HepG2 (cell line): Measurements from ENCODE around the gene RLN3. TPM values are rescaled to one million over a fixed set of nuclear protein-coding genes. Genes with fewer than 3 reads are reported as not detected.

Experiments
- ATAC-seq: fragments of 200-7000 bp; cut with Tn5 transposase; 3 replicates; pipeline ENCODE4 v1.9.1; 2020; ENCODE audit warnings: mild to moderate bottlenecking, moderate library complexity
- BruUV-seq: library from RNA; stranded (reverse); fragments of 400-500 nt; replicated peaks from 2 replicates; lab custom pipeline; 2021; lab: Mats Ljungman, UMichigan
- CTCF ChIA-PET: fragments of 300-600 bp; formaldehyde crosslinking; extraction: SDS; loops from one replicate; lab custom pipeline; 2021; ENCODE audit warnings: low total read pairs, inconsistent platforms, low intra/inter-chr PET ratio; lab: Yijun Ruan, JAX
- POLR2A ChIA-PET: fragments of 350-600 bp; sonication (Branson Sonifier 250); formaldehyde crosslinking; loops from one replicate; lab custom pipeline; 2020; ENCODE audit warnings: antibody characterized with exemption, inconsistent platforms; lab: Yijun Ruan, JAX
- DNase-seq: peaks from one replicate; pipeline ENCODE4 v3.0.0-alpha.2; 2015; ENCODE audit warnings: low spot score
- FAIRE-seq: peaks from 3 replicates; lab custom pipeline; 2011; peaks lifted over from hg19 to GRCh38; lab: Jason Lieb, UNC
- H2AFZ ChIP-seq: one replicate; pipeline ENCODE4 v1.6.1; 2011; ENCODE audit warnings: low read length, inconsistent platforms
- H3K27ac ChIP-seq: fragments of 300-600 bp; 3 replicates; pipeline ENCODE4 v1.8.0; 2011; ENCODE audit warnings: mixed run types, mild to moderate bottlenecking, mixed read lengths, low read length, inconsistent platforms; ENCODE audit not compliant: insufficient read depth; ENCODE audit errors: extremely low read length
- H3K27me3 ChIP-seq, 2 experiments: fragments of 200-600 bp in 1 of 2; 2 replicates in 1 of 2; 3 replicates in 1 of 2; pipeline versions ENCODE4 v1.6.0 to v1.8.0; 2011; ENCODE audit warnings: low read length in 2 of 2, mild to moderate bottlenecking in 2 of 2, moderate library complexity in 2 of 2, inconsistent platforms in 1 of 2; ENCODE audit not compliant: insufficient read depth in 2 of 2, control insufficient read depth in 1 of 2
- H3K36me3 ChIP-seq, 2 experiments: fragments of 200-600 bp in 1 of 2; replicated peaks in 1 of 2; 2 replicates in 1 of 2; 3 replicates in 1 of 2; pipeline versions ENCODE4 v1.5.1 to v1.8.0; 2011; ENCODE audit warnings: low read length in 2 of 2, inconsistent platforms in 1 of 2; ENCODE audit not compliant: insufficient read depth in 2 of 2, control insufficient read depth in 1 of 2
- H3K4me1 ChIP-seq: 2 replicates; pipeline ENCODE4 v1.5.1; 2012; ENCODE audit warnings: low read length, inconsistent platforms; ENCODE audit not compliant: insufficient read depth
- H3K4me2 ChIP-seq: 2 replicates; pipeline ENCODE4 v1.6.0; 2011; ENCODE audit warnings: low read depth, low read length, inconsistent platforms
- H3K4me3 ChIP-seq, 3 experiments: fragments of 200-600 bp in 1 of 3; sonication (generic), shearing (Covaris generic) in 1 of 3; replicated peaks in 1 of 3; 2 replicates each; pipeline ENCODE4 v1.5.1; 2011 to 2016; ENCODE audit warnings: low read length in 3 of 3, inconsistent platforms in 2 of 3, low read depth in 2 of 3, mild to moderate bottlenecking in 2 of 3, control low read depth in 1 of 3, mixed read lengths in 1 of 3; ENCODE audit not compliant: insufficient read depth in 1 of 3
- H3K79me2 ChIP-seq: one replicate; pipeline ENCODE4 v1.6.1; 2011; ENCODE audit warnings: low read length, inconsistent platforms; ENCODE audit not compliant: insufficient read depth
- H3K9ac ChIP-seq: 2 replicates; pipeline ENCODE4 v1.6.0; 2011; ENCODE audit warnings: mild to moderate bottlenecking, low read depth, low read length, inconsistent platforms; ENCODE audit not compliant: insufficient read depth
- H3K9me3 ChIP-seq: 2 replicates; pipeline ENCODE4 v1.5.1; 2012; ENCODE audit warnings: mild to moderate bottlenecking, low read length
- H4K20me1 ChIP-seq: 2 replicates; pipeline ENCODE4 v1.6.0; 2011; ENCODE audit warnings: inconsistent platforms, mild to moderate bottlenecking, low read length, moderate library complexity; ENCODE audit not compliant: insufficient read depth
- PRPF4 ChIP-seq: fragments of 200-400 bp; formaldehyde crosslinking; IDR thresholded peaks from 2 replicates; pipeline ENCODE4 v1.6.1; 2016; ENCODE audit warnings: low read length, low read depth; ENCODE audit not compliant: poor library complexity, severe bottlenecking
- REPIN1 ChIP-seq: sonication (generic); formaldehyde crosslinking; IDR thresholded peaks from 2 replicates; pipeline ENCODE4 v1.8.0; 2022; ENCODE audit warnings: missing genetic modification reagents, low read depth, mild to moderate bottlenecking, borderline replicate concordance
- ZNF546 ChIP-seq: sonication (generic); formaldehyde crosslinking; conservative IDR thresholded peaks from 2 replicates; pipeline ENCODE4 v1.8.1; 2023; ENCODE audit warnings: mild to moderate bottlenecking, missing genetic modification reagents
- ZNF768 ChIP-seq: sonication (generic); formaldehyde crosslinking; IDR thresholded peaks from 2 replicates; pipeline ENCODE4 v1.4.0; 2020; ENCODE audit warnings: missing genetic modification reagents
- WGBS: methylation state at CpG from one replicate; pipeline ENCODE4 v1.1.6; 2017; ENCODE audit warnings: low lambda C conversion rate; 5-methylcytosine and 5-hydroxymethylcytosine counted together
- in situ Hi-C: cut with HindIII; loops from 2 replicates; pipeline ENCODE4 v1.10.0; 2017; ENCODE audit warnings: low pct_unique_long_range_greater_than_20kb; ENCODE audit not compliant: extremely low pct_ligation_motif_present
- intact Hi-C: fragments of 100-400 bp; cut with micrococcal nuclease; formaldehyde crosslinking; loops from one replicate; pipeline ENCODE4 v1.10.0; 2022; ENCODE audit not compliant: unreplicated experiment
- polyA plus RNA-seq, 8 experiments: library from polyadenylated mRNA; depleted of rRNA in 3 of 8; stranded (reverse) in 7 of 8; unstranded in 1 of 8; fragments of >200 nt; fragmentation: Illumina TruSeq in 4 of 8; extraction: Trizol in 4 of 8; gene quantifications; 2 replicates each; pipeline versions ENCODE4 v1.2.1 to v1.2.3, GENCODE V29; 2011 to 2016; ENCODE audit warnings: low read depth in 4 of 8, missing spikeins in 1 of 8, mixed read lengths in 1 of 8; ENCODE audit not compliant: insufficient read depth in 1 of 8
- total RNA-seq, 5 experiments: library from RNA; depleted of rRNA; stranded (reverse); fragments of >200 nt; fragmentation: Illumina TruSeq; extraction: Trizol; gene quantifications; 2 replicates each; pipeline ENCODE4 v1.2.3, GENCODE V29; 2016; ENCODE audit warnings: low read depth in 1 of 5
- TF ChIP-seq, protein P1 (sequence below): sonication (generic); formaldehyde crosslinking; IDR thresholded peaks from 2 replicates; pipeline ENCODE4 v1.4.0; 2020; ENCODE audit warnings: missing genetic modification reagents, borderline replicate concordance

The RLN3 gene
- total and polyA plus RNA-seq, 2 of the 13 experiments (the other 11 are each of a cell fraction or from before 2014, with no cell fraction given): not detected

DNA sequence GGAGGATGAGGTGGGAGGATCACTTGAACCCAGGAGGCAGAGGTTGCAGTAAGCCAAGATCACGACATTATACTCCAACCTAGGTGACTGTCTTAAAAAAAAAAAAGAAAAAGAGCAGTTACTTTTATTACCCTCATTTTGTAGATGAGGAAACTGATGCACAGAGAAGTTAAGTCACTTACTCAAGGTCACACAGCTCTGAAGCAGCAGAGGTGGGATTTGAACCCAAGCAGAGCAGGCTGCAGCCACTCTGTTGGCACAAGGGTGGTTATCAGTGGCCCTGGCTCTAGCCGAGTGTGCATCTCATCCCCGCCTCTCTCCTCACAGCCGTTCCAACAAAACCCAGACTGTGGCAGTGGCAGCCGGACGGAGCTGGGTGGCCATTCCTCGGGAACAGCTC lies 11.2 kb downstream of the RLN3 start:
- FAIRE-seq (no peak), ATAC-seq (no peak), DNase-seq (no peak)
- Histone ChIP-seq H3K36me3 (no peaks in the 10 kb centered on the region), H3K4me3 (no peak overlapping the region), H3K9me3 (no peaks in the 10 kb centered on the region), H3K9ac (no peak overlapping the region), H3K4me2 (no peak overlapping the region), H3K4me1 (no peaks in the 10 kb centered on the region), H3K79me2 (no peaks in the 10 kb centered on the region), H3K27me3 (no peaks in the 10 kb centered on the region; a peak in 1 of 5 replicates), H2AFZ (no peak overlapping the region), H3K27ac (no peak overlapping the region), H4K20me1 (no peaks in the 10 kb centered on the region)
- intact Hi-C loops (no loop called here), in situ Hi-C loops (no loop called here)
- 94% methylated on average over 5 of the region's 7 CpGs for WGBS
- ChIA-PET POLR2A (no interaction called here), CTCF (no interaction called here)
- BruUV-seq: no TSS peak
- TF ChIP-seq ZNF546 (CRISPR knock-in tag): no peak
- no peak for TF ChIP-seq PRPF4
- TF ChIP-seq, protein P1, sequence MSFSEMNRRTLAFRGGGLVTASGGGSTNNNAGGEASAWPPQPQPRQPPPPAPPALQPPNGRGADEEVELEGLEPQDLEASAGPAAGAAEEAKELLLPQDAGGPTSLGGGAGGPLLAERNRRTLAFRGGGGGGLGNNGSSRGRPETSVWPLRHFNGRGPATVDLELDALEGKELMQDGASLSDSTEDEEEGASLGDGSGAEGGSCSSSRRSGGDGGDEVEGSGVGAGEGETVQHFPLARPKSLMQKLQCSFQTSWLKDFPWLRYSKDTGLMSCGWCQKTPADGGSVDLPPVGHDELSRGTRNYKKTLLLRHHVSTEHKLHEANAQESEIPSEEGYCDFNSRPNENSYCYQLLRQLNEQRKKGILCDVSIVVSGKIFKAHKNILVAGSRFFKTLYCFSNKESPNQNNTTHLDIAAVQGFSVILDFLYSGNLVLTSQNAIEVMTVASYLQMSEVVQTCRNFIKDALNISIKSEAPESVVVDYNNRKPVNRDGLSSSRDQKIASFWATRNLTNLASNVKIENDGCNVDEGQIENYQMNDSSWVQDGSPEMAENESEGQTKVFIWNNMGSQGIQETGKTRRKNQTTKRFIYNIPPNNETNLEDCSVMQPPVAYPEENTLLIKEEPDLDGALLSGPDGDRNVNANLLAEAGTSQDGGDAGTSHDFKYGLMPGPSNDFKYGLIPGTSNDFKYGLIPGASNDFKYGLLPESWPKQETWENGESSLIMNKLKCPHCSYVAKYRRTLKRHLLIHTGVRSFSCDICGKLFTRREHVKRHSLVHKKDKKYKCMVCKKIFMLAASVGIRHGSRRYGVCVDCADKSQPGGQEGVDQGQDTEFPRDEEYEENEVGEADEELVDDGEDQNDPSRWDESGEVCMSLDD (CRISPR knock-in tag): no peak
- TF ChIP-seq REPIN1 (CRISPR knock-in tag): no peak
- TF ChIP-seq ZNF768: peak; percentile 90
